Adrenal gland (tissue), 12 donors: ENCODE measurements around the gene ETV6. TPM values are rescaled to one million over a fixed set of nuclear protein-coding genes. Genes with fewer than 3 reads are reported as not detected.

Experiments
- DNase-seq, 7 donors: peaks; one replicate each; pipeline ENCODE4 v3.0.0-alpha.2; 2019 to 2020
- H3K27ac ChIP-seq, 5 donors: fragments of 200-600 bp; sonication (generic) in 4 of 5; 1 replicate in 3 of 5; 2 replicates in 2 of 5; pipeline versions ENCODE4 v1.5.1 to v1.8.0; 2016 to 2020; ENCODE audit warnings: mild to moderate bottlenecking in 1 of 5
- H3K27me3 ChIP-seq: fragments of 200-600 bp; 2 replicates; pipeline ENCODE4 v1.8.0; 2021
- H3K36me3 ChIP-seq, 2 donors: fragments of 200-600 bp; replicated peaks in 1 of 2; 1 replicate in 1 of 2; 2 replicates in 1 of 2; pipeline versions ENCODE4 v1.5.1 to v1.8.0; 2018 to 2022
- H3K4me1 ChIP-seq, 2 donors: fragments of 200-600 bp; replicated peaks in 1 of 2; 1 replicate in 1 of 2; 2 replicates in 1 of 2; pipeline versions ENCODE4 v1.5.1 to v1.8.0; 2018 to 2021
- H3K4me3 ChIP-seq, 4 donors: fragments of 200-600 bp; sonication (generic) in 3 of 4; one replicate each; pipeline ENCODE4 v1.5.1; 2016 to 2018
- H3K9me3 ChIP-seq, 3 donors: fragments of 200-600 bp; sonication (generic) in 1 of 3; replicated peaks in 1 of 3; 1 replicate in 2 of 3; 2 replicates in 1 of 3; pipeline versions ENCODE4 v1.5.1 to v1.8.0; 2016 to 2021
- CTCF ChIP-seq, 6 experiments: fragments of 450-650 bp in 4 of 6; fragments of 200-600 bp in 2 of 6; sonication (generic) in 1 of 6; IDR thresholded peaks; 1 replicate in 5 of 6; 2 replicates in 1 of 6; pipeline versions ENCODE4 v1.5.1 to v1.8.0; 2016 to 2021; ENCODE audit warnings: antibody characterized with exemption in 6 of 6, mild to moderate bottlenecking in 2 of 6, moderate library complexity in 1 of 6
- POLR2A ChIP-seq, 2 donors: fragments of 450-650 bp; IDR thresholded peaks; one replicate each; pipeline ENCODE4 v1.6.1; 2017; ENCODE audit warnings: antibody characterized with exemption in 2 of 2, mild to moderate bottlenecking in 2 of 2, moderate library complexity in 1 of 2
- WGBS, 4 donors: extraction: QIAGEN DNeasy Blood & Tissue Kit in 2 of 4; methylation state at CpG; one replicate each; pipeline versions ENCODE4 v1.1.5 to v1.1.7; 2013 to 2017; 5-methylcytosine and 5-hydroxymethylcytosine counted together
- intact Hi-C, 2 donors: fragments of 100-400 bp; cut with DNase I; formaldehyde crosslinking; loops; one replicate each; pipeline versions ENCODE4 v1.14.1 to v1.15.0; 2022 to 2023
- polyA plus RNA-seq, 3 donors: library from polyadenylated mRNA; stranded (reverse); fragments of 200-250 nt in 2 of 3; fragments of 350-450 nt in 1 of 3; fragmentation: Illumina TruSeq in 1 of 3; extraction: RNeasy Lipid Tissue Mini Kit (QIAGEN cat#74804) in 1 of 3; gene quantifications; one replicate each; pipeline ENCODE4 v1.2.3, GENCODE V29; 2013 to 2014
- total RNA-seq, 9 donors: library from RNA; depleted of rRNA in 4 of 9; stranded (reverse); fragments of >200 nt in 4 of 9; fragments of 120-200 nt in 1 of 9; fragmentation: NEBNext Ultra II Directional in 1 of 9; extraction: Animal tissue kit (Norgen Biotek cat#: 25700) in 1 of 9; gene quantifications; one replicate each; pipeline versions ENCODE4 v1.1.0 to v1.2.4, GENCODE V29; 2013 to 2023
- donor health status: healthy with polysubstance abuse.
- donor health status: Bipolar disorder and iron deficiency.
- donor health status: DM: yes; HTN: yes; CAD: no.
- donor health status: DM: no; HTN: no; CAD: no.
- donor health status: DM: no; HTN: no; CAD: no.
- donor health status: DM: yes; HTN: yes; CAD: no.

The ETV6 gene
- total and polyA plus RNA-seq, 12 donors, result 9.6 to 46.6 (median 19.5) TPM

GRCh38 chr12:11676052-11676451, 26.6 kb downstream of the ETV6 start:
- H3K27ac ChIP-seq, result peak overlapping the region in 1 of 5 donors; percentile 21
- intact Hi-C loops, result no loop called here
- H3K27me3 ChIP-seq, result no peaks in the 10 kb centered on the region
- H3K4me3 ChIP-seq, result no peak overlapping the region
- H3K9me3 ChIP-seq, result no peaks in the 10 kb centered on the region
- no peaks in the 10 kb centered on the region for H3K36me3 ChIP-seq
- TF ChIP-seq POLR2A (IDR thresholded peaks at IDR 0.05) (no peak), CTCF (IDR thresholded peaks at IDR 0.05) (no peak)
- WGBS, 4 donors, result 82 to 87% (median 84%) methylated on average over 4 of the region's 4 CpGs
- DNase-seq, result no peak
- H3K4me1 ChIP-seq, result peaks cover 12 to 66% of the 10 kb centered on the region in 2 donors

GRCh38 chr12:11677093-11677492, 27.6 kb downstream of the ETV6 start:
- Histone ChIP-seq H3K36me3 (no peaks in the 10 kb centered on the region), H3K27ac (no peak overlapping the region), H3K27me3 (no peaks in the 10 kb centered on the region), H3K9me3 (no peaks in the 10 kb centered on the region), H3K4me3 (no peak overlapping the region), H3K4me1 (peaks cover 12 to 59% of the 10 kb centered on the region in 2 donors)
- intact Hi-C loops, result no loop called here
- TF ChIP-seq POLR2A (IDR thresholded peaks at IDR 0.05), result no peak
- TF ChIP-seq CTCF (IDR thresholded peaks at IDR 0.05), result no peak
- 40 to 52% (median 46%) methylated on average over 4 of the region's 4 CpGs for WGBS, 4 donors
- no peak for DNase-seq

- WGBS, 4 donors, result 90 to 94% (median 91%) methylated on average over 7 of the region's 7 CpGs
- no peak overlapping the region for H3K4me3 ChIP-seq
- no peak for TF ChIP-seq CTCF (IDR thresholded peaks at IDR 0.05)
- intact Hi-C loops, result no loop called here
- H3K27ac ChIP-seq, result no peak overlapping the region
- no peaks in the 10 kb centered on the region for H3K36me3 ChIP-seq
- no peak for DNase-seq
- no peaks in the 10 kb centered on the region for H3K27me3 ChIP-seq
- peaks cover 6 to 53% of the 10 kb centered on the region in 2 donors for H3K4me1 ChIP-seq
- H3K9me3 ChIP-seq, result no peaks in the 10 kb centered on the region
Measured at GRCh38 chr12:11677752-11678151, 28.3 kb downstream of the ETV6 start.

GRCh38 chr12:11678781-11679180, 29.3 kb downstream of the ETV6 start:
- WGBS, 4 donors, result 84 to 96% (median 91%) methylated on average over 3 of the region's 3 CpGs
- TF ChIP-seq CTCF (IDR thresholded peaks at IDR 0.05) (no peak), POLR2A (IDR thresholded peaks at IDR 0.05) (no peak)
- Histone ChIP-seq H3K27ac (no peak overlapping the region), H3K27me3 (no peaks in the 10 kb centered on the region), H3K36me3 (no peaks in the 10 kb centered on the region), H3K4me3 (no peak overlapping the region), H3K9me3 (no peaks in the 10 kb centered on the region), H3K4me1 (peaks cover 0 to 43% of the 10 kb centered on the region in 2 donors)
- DNase-seq, result no peak
- intact Hi-C loops, result no loop called here
